GM10266 (cell line): ENCODE measurements around the gene MIPOL1.

Experiments used
- DNase-seq: peaks from one replicate; pipeline ENCODE4 v3.0.0; 2012; ENCODE audit errors: extremely low spot score
- CTCF ChIP-seq: IDR thresholded peaks from 2 replicates; pipeline ENCODE4 v1.5.1; 2012; ENCODE audit warnings: mild to moderate bottlenecking, low read depth; ENCODE audit not compliant: control insufficient read depth, insufficient read depth; ENCODE audit errors: missing control alignments

Gene MIPOL1

GRCh38 chr14:37508503-37508902, 310.8 kb downstream of the MIPOL1 start:
- DNase-seq, result no peak
- TF ChIP-seq CTCF, result no peak

- TF ChIP-seq CTCF, result no peak
- DNase-seq, result no peak
These were observed 314.4 kb downstream of the MIPOL1 start for GRCh38 chr14:37512173-37512572.

DNA sequence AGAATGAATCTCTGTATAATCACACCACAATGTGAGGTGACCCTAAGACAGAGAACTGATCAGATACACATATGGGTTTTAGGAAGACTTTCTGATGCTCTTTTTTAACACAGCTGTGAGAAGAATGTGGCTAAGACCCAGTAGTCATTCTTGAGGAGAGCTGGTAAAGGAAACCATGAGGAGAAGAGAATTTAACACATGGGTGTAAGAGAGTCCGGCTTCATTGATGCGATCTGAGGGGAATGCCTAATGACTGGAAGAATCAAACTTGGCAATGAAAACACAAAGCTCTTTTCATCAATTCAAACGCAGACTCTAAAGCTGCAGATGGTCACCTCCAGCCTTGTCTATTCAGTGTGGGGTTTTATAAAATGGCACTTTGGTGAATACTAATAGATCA, 318.0 kb downstream of the MIPOL1 start:
- TF ChIP-seq CTCF, result no peak
- no peak for DNase-seq

- DNase-seq, result no peak
- no peak for TF ChIP-seq CTCF
These were observed 329.3 kb downstream of the MIPOL1 start for GRCh38 chr14:37526994-37527393.

DNA sequence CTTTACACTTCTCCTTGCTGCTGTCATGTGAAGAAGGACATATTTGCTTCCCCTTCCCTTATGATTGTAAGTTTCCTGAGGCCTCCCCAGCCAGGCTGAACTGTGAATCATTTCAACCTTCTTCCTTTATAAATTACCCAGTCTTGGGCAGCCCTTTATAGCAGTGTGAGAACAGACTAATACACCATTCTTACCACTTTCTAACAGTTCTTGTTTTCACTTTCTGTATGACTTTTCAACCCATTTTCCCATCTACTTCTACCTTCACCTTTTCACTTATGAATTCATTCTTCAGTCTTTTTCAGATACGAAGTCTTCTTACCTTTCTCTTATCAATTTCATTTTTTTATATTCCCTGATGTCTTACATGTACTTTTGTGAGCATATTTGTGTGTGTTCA, 342.3 kb downstream of the MIPOL1 start:
- no peak for DNase-seq
- TF ChIP-seq CTCF, result no peak

DNA sequence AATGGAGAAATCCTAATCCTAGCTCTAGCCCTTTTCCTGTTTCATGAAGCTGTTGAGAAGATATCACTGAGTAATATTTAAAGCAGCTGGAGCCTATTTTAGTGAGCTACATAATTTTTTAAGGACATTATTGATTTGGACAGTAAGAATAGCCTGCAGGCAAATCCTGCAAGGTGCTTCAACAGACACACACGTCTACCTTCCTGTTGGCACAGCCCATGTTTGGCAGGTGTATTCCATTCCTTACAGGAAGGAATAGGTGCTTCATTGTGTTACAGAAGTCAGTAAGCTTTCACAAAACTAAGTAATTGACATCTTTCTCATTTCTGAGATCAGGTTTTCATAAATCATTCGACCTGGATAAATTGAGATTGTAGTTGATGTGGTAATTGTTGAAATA, 346.7 kb downstream of the MIPOL1 start:
- DNase-seq, result no peak

DNA sequence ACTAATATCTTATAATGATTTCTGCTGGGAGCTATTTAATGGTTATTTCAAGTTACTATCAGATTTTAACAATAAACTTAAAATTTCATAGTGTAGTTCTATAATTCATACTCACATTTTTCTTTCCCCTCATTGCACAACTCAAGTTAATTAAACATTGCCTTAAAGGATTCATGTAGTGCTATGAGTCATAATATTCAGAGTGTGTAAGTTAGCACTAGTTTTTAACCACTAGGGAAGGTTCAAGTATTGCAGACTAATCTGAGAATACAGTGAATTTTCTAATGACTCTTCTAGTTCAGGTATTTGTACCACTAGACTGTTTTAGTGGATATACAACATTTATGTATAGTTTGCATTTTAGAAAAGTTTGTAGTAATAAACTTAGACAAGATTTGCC, 347.4 kb downstream of the MIPOL1 start:
- no peak for DNase-seq

More for the DNA sequence above, 346.7 kb downstream of the MIPOL1 start:
- no peak for TF ChIP-seq CTCF

More for the DNA sequence above, 347.4 kb downstream of the MIPOL1 start:
- no peak for TF ChIP-seq CTCF
